Measurements from ENCODE around the gene SVEP1.
"Not testable (repeated sequence)": the region's sequence is repeated elsewhere in the genome, so short reads cannot be mapped to it uniquely, and the experiment has no call there.

Gene SVEP1

GRCh38 chr9:110364451-110364850 lies 215.1 kb downstream of the SVEP1 start:
- DNase-seq (ENCODE audit: low read depth in 2 of 2): no peak

GRCh38 chr9:110358992-110359391 lies 220.5 kb downstream of the SVEP1 start:
- not testable (repeated sequence) for DNase-seq (ENCODE audit: low read depth in 2 of 2)

- DNase-seq (ENCODE audit: low read depth in 2 of 2): no peak
Observed at GRCh38 chr9:110357505-110357904, 222.0 kb downstream of the SVEP1 start.

- DNase-seq (ENCODE audit: low read depth in 2 of 2): no peak
Observed at GRCh38 chr9:110356639-110357395, 222.7 kb downstream of the SVEP1 start.

GRCh38 chr9:110355911-110356310 lies 223.6 kb downstream of the SVEP1 start:
- DNase-seq (ENCODE audit: low read depth in 2 of 2): no peak

GRCh38 chr9:110351009-110351467 lies 228.5 kb downstream of the SVEP1 start:
- no peak for DNase-seq (ENCODE audit: low read depth in 2 of 2)

- DNase-seq (ENCODE audit: low read depth in 2 of 2): no peak
Observed at GRCh38 chr9:110346325-110346724, 233.2 kb downstream of the SVEP1 start.

GRCh38 chr9:110344821-110345220 lies 234.7 kb downstream of the SVEP1 start:
- no peak for DNase-seq (ENCODE audit: low read depth in 2 of 2)

- DNase-seq (ENCODE audit: low read depth in 2 of 2): no peak
Observed at GRCh38 chr9:110343551-110343950, 236.0 kb downstream of the SVEP1 start.

GRCh38 chr9:110340306-110340705 lies 239.2 kb downstream of the SVEP1 start:
- DNase-seq (ENCODE audit: low read depth in 2 of 2): no peak

GRCh38 chr9:110338143-110338542 lies 241.4 kb downstream of the SVEP1 start:
- no peak for DNase-seq (ENCODE audit: low read depth in 2 of 2)

- DNase-seq (ENCODE audit: low read depth in 2 of 2): no peak
Observed at GRCh38 chr9:110337727-110338126, 241.8 kb downstream of the SVEP1 start, which contains the start of gene TXNDC8. TXNDC8 (minus strand) TSS chr9:110337863.

- DNase-seq (ENCODE audit: low read depth in 2 of 2): no peak
Observed at GRCh38 chr9:110336363-110336762, 243.2 kb downstream of the SVEP1 start.

- DNase-seq (ENCODE audit: low read depth in 2 of 2): no peak
Observed at GRCh38 chr9:110334871-110335270, 244.7 kb downstream of the SVEP1 start.

- no peak for DNase-seq (ENCODE audit: low read depth in 2 of 2)
Observed at GRCh38 chr9:110334183-110334582, 245.4 kb downstream of the SVEP1 start.

- DNase-seq (ENCODE audit: low read depth in 2 of 2): no peak
Observed at GRCh38 chr9:110332766-110333165, 246.8 kb downstream of the SVEP1 start.

GRCh38 chr9:110330484-110331105 lies 248.9 kb downstream of the SVEP1 start:
- DNase-seq (ENCODE audit: low read depth in 2 of 2): no peak

GRCh38 chr9:110329639-110330230 lies 249.8 kb downstream of the SVEP1 start:
- DNase-seq (ENCODE audit: low read depth in 2 of 2): no peak

GRCh38 chr9:110328763-110329162 lies 250.8 kb downstream of the SVEP1 start:
- DNase-seq (ENCODE audit: low read depth in 2 of 2): no peak

GRCh38 chr9:110327716-110328115 lies 251.8 kb downstream of the SVEP1 start:
- no peak for DNase-seq (ENCODE audit: low read depth in 2 of 2)

- no peak for DNase-seq (ENCODE audit: low read depth in 2 of 2)
Observed at GRCh38 chr9:110323818-110324217, 255.7 kb downstream of the SVEP1 start.

- DNase-seq (ENCODE audit: low read depth in 2 of 2): no peak
Observed at GRCh38 chr9:110320651-110321445, 258.7 kb downstream of the SVEP1 start.
